Vagina (tissue), 2 donors: ENCODE results near the gene TRIP10. TPM values are rescaled to one million over a fixed set of nuclear protein-coding genes. Genes with fewer than 3 reads are reported as not detected.
"Not testable (repeated sequence)": the region's sequence is repeated elsewhere in the genome, so short reads cannot be mapped to it uniquely, and the experiment has no call there.

ENCODE experiments used
- DNase-seq, 2 donors: peaks; one replicate each; pipeline ENCODE4 v3.0.0-alpha.2; 2017; ENCODE audit errors: extremely low spot score in 2 of 2
- H3K27ac ChIP-seq: fragments of 200-600 bp; sonication (generic); one replicate; pipeline ENCODE4 v1.5.1; 2019
- H3K27me3 ChIP-seq: fragments of 200-600 bp; sonication (generic); one replicate; pipeline ENCODE4 v1.5.1; 2019
- H3K36me3 ChIP-seq, 2 donors: fragments of 200-600 bp; sonication (generic); one replicate each; pipeline ENCODE4 v1.5.1; 2017 to 2019
- H3K4me1 ChIP-seq: fragments of 200-600 bp; sonication (generic); one replicate; pipeline ENCODE4 v1.5.1; 2019
- H3K4me3 ChIP-seq, 2 donors: fragments of 200-600 bp; sonication (generic); 1 replicate in 1 of 2; 2 replicates in 1 of 2; pipeline ENCODE4 v1.5.1; 2016 to 2019
- H3K9me3 ChIP-seq: fragments of 200-600 bp; sonication (generic); one replicate; pipeline ENCODE4 v1.5.1; 2019
- POLR2A ChIP-seq, 2 donors: fragments of 450-650 bp; IDR thresholded peaks; one replicate each; pipeline ENCODE4 v1.6.1; 2017; ENCODE audit warnings: antibody characterized with exemption in 2 of 2, mild to moderate bottlenecking in 2 of 2, moderate library complexity in 2 of 2
- POLR2AphosphoS5 ChIP-seq, 2 donors: sonication (generic); formaldehyde crosslinking; IDR thresholded peaks; one replicate each; pipeline ENCODE4 v1.9.0; 2017; ENCODE audit warnings: antibody characterized with exemption in 2 of 2, mild to moderate bottlenecking in 2 of 2, low read depth in 1 of 2; ENCODE audit not compliant: insufficient read depth in 1 of 2
- intact Hi-C: fragments of 100-400 bp; cut with DNase I; formaldehyde crosslinking; loops from one replicate; pipeline ENCODE4 v1.15.1; 2023
- total RNA-seq: library from RNA; depleted of rRNA; stranded (reverse); fragments of >200 nt; gene quantifications from one replicate; pipeline ENCODE4 v1.2.3, GENCODE V29; 2016
- TF ChIP-seq, protein P1 (sequence below), 3 experiments: fragments of 450-650 bp in 2 of 3; fragments of 200-600 bp in 1 of 3; sonication (generic) in 1 of 3; IDR thresholded peaks; one replicate each; pipeline ENCODE4 v1.5.1; 2017 to 2019; ENCODE audit warnings: antibody characterized with exemption in 3 of 3, mild to moderate bottlenecking in 2 of 3, moderate library complexity in 2 of 3

The TRIP10 gene
- total RNA-seq, 1 donor from 2014 or later, result 129 TPM

DNA sequence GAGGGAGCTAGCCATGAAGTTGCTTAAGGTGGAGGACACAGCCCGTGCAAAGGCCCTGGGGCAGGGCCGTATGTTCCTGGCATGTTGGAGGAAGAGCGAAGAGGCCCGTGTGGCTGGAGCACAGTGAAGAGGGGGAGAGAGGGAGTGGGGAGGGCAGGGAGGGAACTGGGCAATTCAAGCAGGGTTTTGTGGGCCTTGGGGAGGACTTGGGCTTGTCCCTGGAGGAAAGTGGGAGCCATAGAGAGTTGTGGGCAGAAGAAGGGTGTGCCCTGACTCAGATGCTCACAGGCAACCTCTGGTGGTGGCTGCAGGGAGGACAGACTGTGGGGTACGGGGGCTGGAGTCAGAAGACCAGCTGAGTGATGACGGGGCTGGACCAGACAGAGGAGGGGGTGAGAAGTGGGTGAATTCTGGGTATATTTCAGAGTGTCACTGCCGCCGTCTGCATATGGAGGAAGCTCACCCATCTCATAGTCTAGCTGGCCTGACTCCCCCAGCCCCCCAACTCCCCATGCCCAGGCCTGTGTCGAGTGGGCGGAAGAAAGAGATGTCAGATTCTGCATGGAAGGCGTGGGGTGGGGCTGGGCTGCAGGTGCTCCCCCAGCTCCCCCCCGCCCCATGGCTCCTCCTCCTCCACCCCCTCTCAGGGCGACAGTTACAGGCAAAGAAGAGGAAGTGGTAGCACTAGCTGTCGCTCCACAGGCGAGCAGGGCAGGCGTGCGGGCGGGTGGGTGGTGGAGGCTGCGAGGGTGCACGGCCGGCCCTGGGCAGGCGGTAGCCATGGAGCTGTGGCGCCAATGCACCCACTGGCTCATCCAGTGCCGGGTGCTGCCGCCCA lies 32.8 kb downstream of the TRIP10 start, which contains the start of gene VAV1:
Gene VAV1, plus strand, starts transcription at position 681 of the 838 bp plus-strand sequence. Its CDS starts 100 bp downstream, at position 781.
- no peak within 1 kb of the TSS for H3K27ac ChIP-seq
- H3K4me3 ChIP-seq, result peak within 1 kb of the TSS; percentile 25 to 43
- H3K9me3 ChIP-seq, result no peaks in the 10 kb centered on the region
- peaks cover 8% of the 10 kb centered on the region for H3K4me1 ChIP-seq
- intact Hi-C loops, result no loop called here
- H3K27me3 ChIP-seq, result peaks cover 3% of the 10 kb centered on the region
- H3K36me3 ChIP-seq, result no peaks in the 10 kb centered on the region
- no peak for DNase-seq
- TF ChIP-seq POLR2A (IDR thresholded peaks at IDR 0.05) (peak in 1 of 2 donors; percentile 22), POLR2AphosphoS5 (IDR thresholded peaks at IDR 0.05; ENCODE audit: insufficient read depth in 1 of 2, low read depth in 1 of 2) (peak in 1 of 2 donors; percentile 38)
- TF ChIP-seq, protein P1, sequence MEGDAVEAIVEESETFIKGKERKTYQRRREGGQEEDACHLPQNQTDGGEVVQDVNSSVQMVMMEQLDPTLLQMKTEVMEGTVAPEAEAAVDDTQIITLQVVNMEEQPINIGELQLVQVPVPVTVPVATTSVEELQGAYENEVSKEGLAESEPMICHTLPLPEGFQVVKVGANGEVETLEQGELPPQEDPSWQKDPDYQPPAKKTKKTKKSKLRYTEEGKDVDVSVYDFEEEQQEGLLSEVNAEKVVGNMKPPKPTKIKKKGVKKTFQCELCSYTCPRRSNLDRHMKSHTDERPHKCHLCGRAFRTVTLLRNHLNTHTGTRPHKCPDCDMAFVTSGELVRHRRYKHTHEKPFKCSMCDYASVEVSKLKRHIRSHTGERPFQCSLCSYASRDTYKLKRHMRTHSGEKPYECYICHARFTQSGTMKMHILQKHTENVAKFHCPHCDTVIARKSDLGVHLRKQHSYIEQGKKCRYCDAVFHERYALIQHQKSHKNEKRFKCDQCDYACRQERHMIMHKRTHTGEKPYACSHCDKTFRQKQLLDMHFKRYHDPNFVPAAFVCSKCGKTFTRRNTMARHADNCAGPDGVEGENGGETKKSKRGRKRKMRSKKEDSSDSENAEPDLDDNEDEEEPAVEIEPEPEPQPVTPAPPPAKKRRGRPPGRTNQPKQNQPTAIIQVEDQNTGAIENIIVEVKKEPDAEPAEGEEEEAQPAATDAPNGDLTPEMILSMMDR (IDR thresholded peaks at IDR 0.05), result no peak

DNA sequence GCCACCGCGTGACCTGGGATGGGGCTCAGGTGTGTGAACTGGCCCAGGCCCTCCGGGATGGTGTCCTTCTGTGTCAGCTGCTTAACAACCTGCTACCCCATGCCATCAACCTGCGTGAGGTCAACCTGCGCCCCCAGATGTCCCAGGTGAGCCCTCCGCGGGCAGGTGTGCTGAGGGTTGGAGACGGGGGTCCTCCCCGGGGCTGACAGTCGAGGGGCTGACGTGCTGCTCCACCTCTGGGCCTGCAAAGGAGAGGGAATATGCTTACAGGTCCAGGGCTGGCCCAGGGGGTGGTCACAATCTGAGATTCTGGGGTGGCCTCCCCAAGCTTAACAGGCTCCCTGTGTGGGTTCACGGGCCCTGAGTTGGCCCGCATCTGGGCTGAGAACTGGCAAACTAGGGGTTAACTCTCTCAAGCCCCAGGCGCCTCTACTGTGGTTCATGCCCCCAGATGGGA lies 33.4 kb downstream of the TRIP10 start:
- Histone ChIP-seq H3K9me3 (no peaks in the 10 kb centered on the region), H3K36me3 (no peaks in the 10 kb centered on the region), H3K4me1 (peaks cover 2% of the 10 kb centered on the region), H3K4me3 (peak overlapping the region; percentile 25 to 43), H3K27ac (no peak overlapping the region), H3K27me3 (no peaks in the 10 kb centered on the region)
- TF ChIP-seq, protein P1 (IDR thresholded peaks at IDR 0.05), result no peak
- peak in 1 of 2 donors; percentile 1 for TF ChIP-seq POLR2AphosphoS5 (IDR thresholded peaks at IDR 0.05; ENCODE audit: insufficient read depth in 1 of 2, low read depth in 1 of 2)
- no peak for TF ChIP-seq POLR2A (IDR thresholded peaks at IDR 0.05)
- intact Hi-C loops, result no loop called here
- no peak for DNase-seq

DNA sequence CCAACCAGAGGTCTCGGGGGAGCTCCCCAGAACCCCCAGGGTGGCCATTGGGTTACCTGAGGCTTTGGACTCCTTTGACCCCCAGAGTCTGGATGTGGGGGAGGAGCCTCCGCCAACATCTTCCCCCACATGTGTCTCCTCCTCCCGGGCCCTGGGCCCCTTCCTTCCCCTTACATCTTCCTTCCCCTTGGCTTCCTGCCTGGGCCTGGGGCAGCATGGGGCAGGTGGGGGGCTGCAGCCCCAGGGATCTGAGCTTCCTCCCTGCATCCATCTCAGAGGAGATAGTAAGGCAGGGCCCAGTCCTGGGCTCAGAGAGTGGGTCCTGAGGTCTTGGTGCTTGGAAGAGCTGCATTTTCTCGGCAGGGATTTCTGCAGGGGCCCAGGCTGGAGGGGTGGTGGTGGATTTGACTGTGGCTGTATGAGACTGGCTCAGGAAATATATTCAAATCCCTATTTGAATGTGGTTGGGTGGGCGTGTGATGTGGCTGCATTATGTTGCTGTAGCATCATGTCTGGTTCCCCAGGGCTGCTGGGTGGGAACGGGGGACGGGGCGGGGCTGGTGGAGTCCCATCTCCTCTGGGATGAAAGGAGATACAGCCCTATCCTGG lies 33.9 kb downstream of the TRIP10 start:
- TF ChIP-seq POLR2A (IDR thresholded peaks at IDR 0.05), result no peak
- TF ChIP-seq, protein P1 (IDR thresholded peaks at IDR 0.05), result no peak
- no peak for TF ChIP-seq POLR2AphosphoS5 (IDR thresholded peaks at IDR 0.05; ENCODE audit: insufficient read depth in 1 of 2, low read depth in 1 of 2)
- no peaks in the 10 kb centered on the region for H3K27me3 ChIP-seq
- H3K27ac ChIP-seq, result no peak overlapping the region
- H3K4me3 ChIP-seq, result peak overlapping the region; percentile 25 to 43
- H3K9me3 ChIP-seq, result no peaks in the 10 kb centered on the region
- no peaks in the 10 kb centered on the region for H3K4me1 ChIP-seq
- H3K36me3 ChIP-seq, result no peaks in the 10 kb centered on the region
- no peak for DNase-seq
- intact Hi-C loops, result no loop called here

DNA sequence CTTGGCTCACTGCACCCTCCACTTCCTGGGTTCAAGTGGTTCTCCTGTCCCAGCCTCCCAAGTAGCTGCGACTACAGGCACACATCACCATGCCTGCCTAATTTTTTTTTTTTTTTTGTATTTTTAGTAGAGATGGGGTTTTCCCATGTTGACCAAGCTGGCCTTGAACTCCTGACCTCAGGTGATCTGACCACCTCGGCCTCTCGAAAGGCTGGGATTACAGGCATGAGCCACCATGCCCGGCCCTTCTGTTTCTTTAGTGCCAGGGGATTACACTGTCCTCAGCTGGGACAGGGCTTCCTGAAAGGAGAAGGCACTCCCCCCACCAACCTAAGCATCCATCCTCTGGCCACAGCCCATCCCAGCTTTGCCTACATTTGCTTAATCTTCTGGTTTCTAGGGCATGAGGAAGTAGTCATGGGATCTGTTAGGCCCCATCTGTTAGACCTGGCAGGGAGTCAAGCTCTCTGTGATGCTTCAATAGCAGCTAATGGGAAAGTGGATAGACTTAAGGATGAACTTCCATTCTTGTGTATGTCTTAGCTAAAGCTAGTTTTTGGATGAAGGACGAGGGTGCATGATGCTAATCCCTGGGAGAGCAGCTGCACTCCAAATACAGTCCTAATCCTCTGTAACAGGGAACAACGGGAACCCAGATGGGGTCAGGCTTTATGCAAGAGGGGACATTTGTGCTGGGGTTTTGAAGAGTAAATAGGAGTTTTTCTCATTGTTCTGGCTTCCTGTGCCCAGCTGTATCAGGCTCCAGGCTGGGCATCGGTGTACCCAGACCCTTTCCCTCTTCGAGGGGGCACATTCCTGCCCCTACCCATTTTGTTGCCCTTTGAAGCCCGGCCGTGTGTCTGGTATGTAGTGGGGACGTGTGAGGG lies 35.6 kb downstream of the TRIP10 start:
- Histone ChIP-seq H3K36me3 (no peaks in the 10 kb centered on the region), H3K9me3 (no peaks in the 10 kb centered on the region), H3K4me1 (no peaks in the 10 kb centered on the region), H3K27me3 (no peaks in the 10 kb centered on the region), H3K4me3 (no peak overlapping the region), H3K27ac (no peak overlapping the region)
- no peak for DNase-seq
- TF ChIP-seq, protein P1 (IDR thresholded peaks at IDR 0.05), result no peak
- TF ChIP-seq POLR2A (IDR thresholded peaks at IDR 0.05) (no peak), POLR2AphosphoS5 (IDR thresholded peaks at IDR 0.05; ENCODE audit: insufficient read depth in 1 of 2, low read depth in 1 of 2) (no peak)
- intact Hi-C loops, result no loop called here

DNA sequence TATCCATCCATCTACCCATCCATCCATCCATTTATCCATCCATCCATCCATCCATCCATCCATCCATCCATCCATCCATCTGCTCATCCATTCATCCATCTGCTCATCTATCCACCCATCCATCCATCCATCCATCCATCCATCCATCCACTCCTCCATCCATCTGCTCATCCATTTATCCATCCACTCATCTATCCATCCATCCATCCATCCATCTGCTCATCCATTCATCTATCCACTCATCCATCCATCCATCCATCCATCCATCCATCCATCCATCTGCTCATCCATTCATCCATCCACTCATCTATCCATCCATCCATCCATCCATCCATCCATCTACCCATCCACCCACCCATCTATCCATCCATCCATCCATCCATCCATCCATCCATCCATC lies 36.6 kb downstream of the TRIP10 start:
- intact Hi-C loops, H3K36me3 ChIP-seq, H3K4me1 ChIP-seq, DNase-seq, H3K27ac ChIP-seq, H3K4me3 ChIP-seq, H3K9me3 ChIP-seq, H3K27me3 ChIP-seq: not testable (repeated sequence)
